ENCODE data around the gene C22orf15. TPM values are rescaled to one million over a fixed set of nuclear protein-coding genes. Genes with fewer than 3 reads are reported as not detected.

Gene C22orf15
- total and polyA plus RNA-seq, 9 of the 15 experiments (the other 6 are each of a cell fraction or from before 2014, with no cell fraction given), result 0.07 TPM; not detected in 8

DNA sequence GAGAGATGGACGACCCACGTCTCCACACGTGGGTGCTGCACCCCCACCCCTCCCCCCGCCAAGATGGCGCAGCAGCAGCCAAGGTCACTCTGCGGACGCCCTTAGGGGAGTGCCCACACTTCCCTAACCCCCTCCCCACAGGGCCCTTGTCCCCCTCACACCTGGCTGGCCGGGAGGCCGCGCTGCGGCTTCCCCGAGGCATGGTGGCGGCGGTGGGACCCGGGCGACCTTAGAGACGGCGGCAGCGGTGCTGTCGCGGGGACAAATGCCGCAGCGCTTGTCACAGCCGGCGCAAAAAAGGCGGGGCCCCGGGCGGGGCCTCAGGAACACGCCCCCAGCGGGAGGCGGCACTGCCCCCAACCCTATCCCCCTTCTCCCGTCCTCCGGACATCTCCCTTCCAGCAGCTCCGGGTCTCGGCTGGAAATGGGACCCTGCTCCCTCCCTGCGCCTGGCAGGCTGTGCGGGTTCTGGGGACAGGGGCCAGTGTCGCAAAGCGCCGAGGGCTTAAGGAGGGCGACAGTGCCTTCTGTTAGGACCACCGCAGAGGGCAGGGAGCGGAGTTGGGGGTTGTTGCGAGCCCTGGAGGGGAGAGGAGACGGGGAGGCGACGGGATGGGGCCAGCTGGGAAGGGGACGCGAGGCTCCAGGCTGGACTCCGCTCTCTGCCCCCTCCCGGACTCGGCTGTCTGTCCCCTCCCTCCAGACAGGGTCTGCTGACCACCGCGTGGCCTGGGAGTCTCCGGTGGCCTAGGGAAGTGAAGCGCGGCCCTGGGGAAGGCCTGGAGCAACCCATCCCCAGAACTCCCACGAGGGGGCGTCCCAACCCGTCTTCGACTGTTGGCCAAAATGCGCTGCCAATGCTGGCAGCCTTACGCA, 5.1 kb downstream of the C22orf15 start, which contains the start of gene CHCHD10 (continued):
- TF ChIP-seq, protein P1, sequence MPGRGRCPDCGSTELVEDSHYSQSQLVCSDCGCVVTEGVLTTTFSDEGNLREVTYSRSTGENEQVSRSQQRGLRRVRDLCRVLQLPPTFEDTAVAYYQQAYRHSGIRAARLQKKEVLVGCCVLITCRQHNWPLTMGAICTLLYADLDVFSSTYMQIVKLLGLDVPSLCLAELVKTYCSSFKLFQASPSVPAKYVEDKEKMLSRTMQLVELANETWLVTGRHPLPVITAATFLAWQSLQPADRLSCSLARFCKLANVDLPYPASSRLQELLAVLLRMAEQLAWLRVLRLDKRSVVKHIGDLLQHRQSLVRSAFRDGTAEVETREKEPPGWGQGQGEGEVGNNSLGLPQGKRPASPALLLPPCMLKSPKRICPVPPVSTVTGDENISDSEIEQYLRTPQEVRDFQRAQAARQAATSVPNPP (IDR thresholded peaks at IDR 0.05; ENCODE audit: borderline replicate concordance, insufficient read depth, insufficient read length), result no peak
- TF ChIP-seq MED1 (CRISPR knock-in tag; IDR thresholded peaks at IDR 0.05; ENCODE audit: borderline replicate concordance) (no peak), RFX7 (CRISPR knock-in tag; IDR thresholded peaks at IDR 0.05) (no peak), RERE (CRISPR knock-in tag; IDR thresholded peaks at IDR 0.05; ENCODE audit: borderline replicate concordance) (no peak), PHF20 (IDR thresholded peaks at IDR 0.05; ENCODE audit: partially characterized antibody) (no peak), POLR2A (conservative IDR thresholded peaks at IDR 0.05) (peak; percentile 96), SAFB2 (IDR thresholded peaks at IDR 0.05; ENCODE audit: borderline replicate concordance, low read depth, low read length, severe bottlenecking) (no peak), TGIF2 (CRISPR knock-in tag; IDR thresholded peaks at IDR 0.05) (no peak), RNF2 (IDR thresholded peaks at IDR 0.05) (peak; percentile 66), MCM7 (IDR thresholded peaks at IDR 0.05) (no peak), FUS (optimal IDR thresholded peaks at IDR 0.05; ENCODE audit: low read depth, low read length) (no peak), POLR2AphosphoS5 (IDR thresholded peaks at IDR 0.05; ENCODE audit: control insufficient read depth, insufficient read depth, low read depth, low read length) (peak; percentile 67; the same call in 1 of the 2 replicates), ZEB2 (IDR thresholded peaks at IDR 0.05) (no peak), ARID2 (IDR thresholded peaks at IDR 0.05) (no peak), SP2 (IDR thresholded peaks at IDR 0.05; ENCODE audit: extremely low read depth, low read depth, low read length, poor library complexity, severe bottlenecking) (no peak), NFATC3 (IDR thresholded peaks at IDR 0.05) (no peak), NRF1 (conservative IDR thresholded peaks at IDR 0.05 in 1 of 2, IDR thresholded peaks at IDR 0.05 in 1 of 2) (peak; percentile 59 to 63), IRF9 (tag; IDR thresholded peaks at IDR 0.05) (no peak), MBD2 (IDR thresholded peaks at IDR 0.05; ENCODE audit: borderline replicate concordance, low read depth) (no peak), ZNF3 (CRISPR knock-in tag; IDR thresholded peaks at IDR 0.05) (no peak), GTF2A2 (tag; IDR thresholded peaks at IDR 0.05) (0 out of 2 replicates have a peak, but pooled peaks have one; percentile 29), SMAD3 (CRISPR knock-in tag; conservative IDR thresholded peaks at IDR 0.05) (peak; percentile 75), RUNX1 (IDR thresholded peaks at IDR 0.05; ENCODE audit: low read depth) (no peak)
